Right lobe of liver (tissue), 4 donors: ENCODE data around the gene GDNF.

Experiments
- CTCF ChIP-seq, 4 donors: fragments of 200-600 bp in 3 of 4; fragments of 450-650 bp in 1 of 4; IDR thresholded peaks; one replicate each; pipeline versions ENCODE4 v1.5.1 to v1.8.0; 2016 to 2022; ENCODE audit warnings: antibody characterized with exemption in 4 of 4, mild to moderate bottlenecking in 2 of 4
- POLR2A ChIP-seq: fragments of 450-650 bp; IDR thresholded peaks from one replicate; pipeline ENCODE4 v1.6.1; 2017; ENCODE audit warnings: antibody characterized with exemption, mild to moderate bottlenecking
- donor health status: DM: no; HTN: no; CAD: no.
- donor health status: DM: no; HTN: no; CAD: no.
- donor health status: DM: no; HTN: yes; CAD: no.

DNA sequence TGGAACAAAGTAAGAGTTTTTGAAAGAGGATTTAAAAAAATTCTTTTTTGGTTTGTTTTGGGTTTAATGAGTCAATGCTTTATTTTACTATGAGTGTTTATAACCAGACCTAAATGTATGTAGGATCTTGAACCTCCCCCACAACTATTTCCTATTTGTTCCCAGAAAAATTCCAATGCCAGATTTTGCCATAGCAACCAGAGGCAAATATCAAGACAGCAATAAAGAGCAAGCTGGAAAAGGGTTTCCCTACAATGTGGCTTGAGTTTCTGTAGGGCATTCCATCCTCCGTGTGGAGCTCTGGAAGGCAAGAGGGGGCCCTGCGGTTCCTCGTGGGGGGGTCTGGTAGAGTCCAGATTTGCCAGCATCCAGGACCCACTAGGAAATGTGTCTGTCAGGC lies 27.8 kb upstream of the GDNF start:
- TF ChIP-seq CTCF (IDR thresholded peaks at IDR 0.05) = no peak
- TF ChIP-seq POLR2A = no peak
